ENCODE data around the gene ZNF829. TPM values are rescaled to one million over a fixed set of nuclear protein-coding genes. Genes with fewer than 3 reads are reported as not detected.
A peak's percentile ranks its signal among the peaks of the same experiment; 100 is the strongest.

The ZNF829 gene
- total RNA-seq, 2 donors from 2014 or later, result 1.9 to 6.2 TPM

- no peak overlapping the region for H3K27ac ChIP-seq (ENCODE audit: low read depth, low read length)
- Mint-ChIP-seq H3K9me3 (peaks cover 27% of the 10 kb centered on the region), H3K4me1 (peaks cover 2% of the 10 kb centered on the region), H3K27ac (no peak overlapping the region), H3K36me3 (ENCODE audit: low read depth) (peaks cover 43% of the 10 kb centered on the region), H3K27me3 (ENCODE audit: insufficient read depth) (no peaks in the 10 kb centered on the region), H3K4me3 (no peak overlapping the region)
- H3K4me3 ChIP-seq (ENCODE audit: low read length), result peak overlapping the region; percentile 100
- no peaks in the 10 kb centered on the region for H3K27me3 ChIP-seq (ENCODE audit: control insufficient read depth, insufficient read depth, low read length, poor library complexity, severe bottlenecking)
- peaks cover 37% of the 10 kb centered on the region for H3K9me3 ChIP-seq (ENCODE audit: control insufficient read depth, low read length)
- no peaks in the 10 kb centered on the region for H3K4me1 ChIP-seq (ENCODE audit: control insufficient read depth, insufficient read depth, low read length)
- DNase-seq, result no peak
- TF ChIP-seq CTCF (conservative IDR thresholded peaks at IDR 0.05), result no peak
- H3K36me3 ChIP-seq (ENCODE audit: control insufficient read depth, insufficient read depth, low read length), result peaks cover 35% of the 10 kb centered on the region
- WGBS, 2 experiments (ENCODE audit: insufficient coverage in 1 of 2, insufficient read length in 1 of 2), result 90% methylated on average over 3 of the region's 3 CpGs; no CpG with 5 or more reads in 1 of the 2 experiments
- peak overlapping the region; percentile 84 for H3K9ac ChIP-seq (ENCODE audit: extremely low read depth, low read length, poor library complexity, severe bottlenecking)
Measured at GRCh38 chr19:36851898-36852297, 64.2 kb downstream of the ZNF829 start.

DNA sequence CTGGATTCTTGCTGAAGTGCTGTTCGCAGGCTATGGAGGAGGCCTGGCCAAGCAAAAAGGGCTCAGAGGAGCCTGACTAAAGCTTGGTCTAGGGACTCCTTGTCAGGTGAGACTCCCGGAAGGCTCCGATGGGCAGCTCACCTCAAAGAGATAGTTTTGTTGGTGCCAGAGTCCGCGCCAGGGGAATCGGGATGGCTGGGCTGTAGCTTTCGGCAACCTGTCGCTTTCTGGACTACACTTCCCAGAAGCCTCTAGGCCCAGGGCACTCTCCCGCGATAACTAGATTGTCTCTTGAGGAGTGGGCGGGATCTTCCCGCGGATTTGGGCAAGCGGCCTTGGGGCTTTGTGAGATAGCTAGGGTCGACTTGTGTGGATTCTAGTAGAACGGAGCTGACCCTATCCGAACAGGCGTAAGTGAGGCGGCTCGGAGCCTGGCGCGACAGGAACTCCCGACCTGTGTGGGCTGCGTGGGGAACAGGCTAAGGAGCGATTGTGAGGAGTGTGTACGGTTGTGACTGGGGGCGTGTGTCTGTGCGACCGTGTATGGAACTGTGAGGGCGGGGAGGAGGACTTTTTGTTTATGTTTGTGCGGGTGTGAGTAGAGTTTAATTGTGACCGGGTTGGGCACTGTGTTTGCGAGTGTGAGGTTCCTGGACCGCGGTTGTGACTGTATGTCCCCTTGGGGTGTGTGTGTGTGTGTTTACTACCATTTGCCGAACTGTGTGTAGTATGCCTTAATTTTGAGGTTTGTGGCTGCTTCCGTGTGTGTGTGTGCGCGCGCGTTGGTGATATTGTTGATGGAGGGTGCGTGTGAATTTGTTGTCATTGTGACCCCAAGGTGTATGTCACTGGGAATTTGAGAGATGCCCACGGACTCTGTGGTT, 65.3 kb downstream of the ZNF829 start, which contains the start of gene ZNF345:
TSS of gene ZNF345 (plus strand) at position 318 of the 884 bp plus-strand sequence. CDS start 25,955 bp downstream, outside the sequence.
- peak; percentile 96 for DNase-seq
- H3K4me1 ChIP-seq (ENCODE audit: control insufficient read depth, insufficient read depth, low read length), result no peaks in the 10 kb centered on the region
- Mint-ChIP-seq H3K9me3 (peaks cover 18% of the 10 kb centered on the region), H3K27me3 (ENCODE audit: insufficient read depth) (no peaks in the 10 kb centered on the region), H3K4me3 (no peak within 1 kb of the TSS), H3K27ac (no peak within 1 kb of the TSS), H3K36me3 (ENCODE audit: low read depth) (peaks cover 43% of the 10 kb centered on the region), H3K4me1 (peaks cover 2% of the 10 kb centered on the region)
- no peak for TF ChIP-seq CTCF (conservative IDR thresholded peaks at IDR 0.05)
- peaks cover 26% of the 10 kb centered on the region for H3K9me3 ChIP-seq (ENCODE audit: control insufficient read depth, low read length)
- 1 to 3% methylated on average over 6 to 43 of the region's 43 CpGs for WGBS, 2 experiments (ENCODE audit: insufficient coverage in 1 of 2, insufficient read length in 1 of 2)
- peak within 1 kb of the TSS; percentile 87 for H3K27ac ChIP-seq (ENCODE audit: low read depth, low read length)
- peak within 1 kb of the TSS; percentile 84 for H3K9ac ChIP-seq (ENCODE audit: extremely low read depth, low read length, poor library complexity, severe bottlenecking)
- no peaks in the 10 kb centered on the region for H3K27me3 ChIP-seq (ENCODE audit: control insufficient read depth, insufficient read depth, low read length, poor library complexity, severe bottlenecking)
- peak within 1 kb of the TSS; percentile 100 for H3K4me3 ChIP-seq (ENCODE audit: low read length)
- peaks cover 25% of the 10 kb centered on the region for H3K36me3 ChIP-seq (ENCODE audit: control insufficient read depth, insufficient read depth, low read length)

- H3K27me3 Mint-ChIP-seq (ENCODE audit: insufficient read depth), result no peaks in the 10 kb centered on the region
- Histone ChIP-seq H3K27me3 (ENCODE audit: control insufficient read depth, insufficient read depth, low read length, poor library complexity, severe bottlenecking) (no peaks in the 10 kb centered on the region), H3K4me3 (ENCODE audit: low read length) (peak overlapping the region; percentile 100), H3K4me1 (ENCODE audit: control insufficient read depth, insufficient read depth, low read length) (no peaks in the 10 kb centered on the region), H3K27ac (ENCODE audit: low read depth, low read length) (no peak overlapping the region), H3K9me3 (ENCODE audit: control insufficient read depth, low read length) (peaks cover 27% of the 10 kb centered on the region), H3K9ac (ENCODE audit: extremely low read depth, low read length, poor library complexity, severe bottlenecking) (peak overlapping the region; percentile 84), H3K36me3 (ENCODE audit: control insufficient read depth, insufficient read depth, low read length) (peaks cover 23% of the 10 kb centered on the region)
- 2 to 7% methylated on average over 25 to 36 of the region's 36 CpGs for WGBS, 2 experiments (ENCODE audit: insufficient coverage in 1 of 2, insufficient read length in 1 of 2)
- peak; percentile 96 for DNase-seq
- peaks cover 45% of the 10 kb centered on the region for H3K36me3 Mint-ChIP-seq (ENCODE audit: low read depth)
- H3K27ac Mint-ChIP-seq, result no peak overlapping the region
- peaks cover 13% of the 10 kb centered on the region for H3K9me3 Mint-ChIP-seq
- no peak overlapping the region for H3K4me3 Mint-ChIP-seq
- peaks cover 2% of the 10 kb centered on the region for H3K4me1 Mint-ChIP-seq
- no peak for TF ChIP-seq CTCF (conservative IDR thresholded peaks at IDR 0.05)
Measured at GRCh38 chr19:36849701-36850558, 66.2 kb downstream of the ZNF829 start.
